ENCODE data around the gene ELP4.

GRCh38 chr11:31529701-31530100, 20.1 kb downstream of the ELP4 start:
- TF ChIP-seq POLR2AphosphoS5 (IDR thresholded peaks at IDR 0.05), result no peak
- TF ChIP-seq CTCF (IDR thresholded peaks at IDR 0.05), result no peak
